ENCODE results near the gene IRF2BPL. TPM values are rescaled to one million over a fixed set of nuclear protein-coding genes. Genes with fewer than 3 reads are reported as not detected.

Gene IRF2BPL
- total RNA-seq, 1 donor from 2014 or later: 56.2 TPM

- Mint-ChIP-seq H3K4me3 (ENCODE audit: low read depth) (no peak overlapping the region), H3K9me3 (ENCODE audit: low read depth) (peaks cover 2% of the 10 kb centered on the region), H3K27me3 (no peaks in the 10 kb centered on the region), H3K36me3 (ENCODE audit: insufficient read depth) (no peaks in the 10 kb centered on the region), H3K4me1 (ENCODE audit: low read depth) (peaks cover 10% of the 10 kb centered on the region), H3K27ac (no peak overlapping the region)
- TF ChIP-seq CTCF (IDR thresholded peaks at IDR 0.05; ENCODE audit: unreplicated experiment): no peak
- DNase-seq (ENCODE audit: low spot score, unreplicated experiment): no peak
Observed at GRCh38 chr14:76976240-76977005, 52.1 kb downstream of the IRF2BPL start.

- Mint-ChIP-seq H3K27me3 (no peaks in the 10 kb centered on the region), H3K4me3 (ENCODE audit: low read depth) (no peak overlapping the region), H3K4me1 (ENCODE audit: low read depth) (peaks cover 16% of the 10 kb centered on the region), H3K36me3 (ENCODE audit: insufficient read depth) (no peaks in the 10 kb centered on the region), H3K9me3 (ENCODE audit: low read depth) (no peaks in the 10 kb centered on the region), H3K27ac (peak overlapping the region; percentile 69)
- no peak for DNase-seq (ENCODE audit: low spot score, unreplicated experiment)
- no peak for TF ChIP-seq CTCF (IDR thresholded peaks at IDR 0.05; ENCODE audit: unreplicated experiment)
Observed at GRCh38 chr14:76975812-76976211, 52.7 kb downstream of the IRF2BPL start.

- no peak overlapping the region for H3K27ac Mint-ChIP-seq
- no peaks in the 10 kb centered on the region for H3K36me3 Mint-ChIP-seq (ENCODE audit: insufficient read depth)
- no peaks in the 10 kb centered on the region for H3K9me3 Mint-ChIP-seq (ENCODE audit: low read depth)
- H3K4me1 Mint-ChIP-seq (ENCODE audit: low read depth): peaks cover 18% of the 10 kb centered on the region
- TF ChIP-seq CTCF (IDR thresholded peaks at IDR 0.05; ENCODE audit: unreplicated experiment): no peak
- no peak overlapping the region for H3K4me3 Mint-ChIP-seq (ENCODE audit: low read depth)
- DNase-seq (ENCODE audit: low spot score, unreplicated experiment): no peak
- H3K27me3 Mint-ChIP-seq: no peaks in the 10 kb centered on the region
Observed at GRCh38 chr14:76975051-76975450, 53.5 kb downstream of the IRF2BPL start.

Other genes with a start within 250 kb of the IRF2BPL start
- 121 and 129 TPM in 2 replicates for gene ANGEL1, start 215.8 kb downstream of the IRF2BPL start, total RNA-seq
- not detected in 2 replicates for gene LRRC74A, start 202.3 kb downstream of the IRF2BPL start, total RNA-seq
- 25.2 and 25.6 TPM in 2 replicates for gene CIPC, start 69.5 kb upstream of the IRF2BPL start, total RNA-seq
- 0.13 and 0.14 TPM in 2 replicates for gene ZDHHC22, start 113.1 kb upstream of the IRF2BPL start, total RNA-seq
- 1.6 and 1.8 TPM in 2 replicates for gene TMEM63C, start 153.1 kb upstream of the IRF2BPL start, total RNA-seq
- gene NGB, start 242.5 kb upstream of the IRF2BPL start, total RNA-seq: not detected in 2 replicates

Measured in progenitor cell of endocrine pancreas (in vitro differentiated cells).